Activated B cell treated with CpG ODN at 0.5 μM for 24 hours (primary cell): ENCODE measurements around the gene FURIN. TPM values are rescaled to one million over a fixed set of nuclear protein-coding genes. Genes with fewer than 3 reads are reported as not detected.

ENCODE experiments used
- ATAC-seq: fragments of 200-7000 bp; cut with Tn5 transposase; one replicate; pipeline ENCODE4 v1.10.0; 2021; ENCODE audit warnings: low read depth, mild to moderate bottlenecking, moderate library complexity
- CTCF ChIA-PET: fragments of 350-600 bp; sonication (Branson Sonifier 250); formaldehyde crosslinking; loops from one replicate; lab custom pipeline; 2021; ENCODE audit warnings: antibody characterized with exemption; lab: Charles Lee
- POLR2A ChIA-PET: fragments of 350-600 bp; sonication (Branson Sonifier 250); formaldehyde crosslinking; loops from one replicate; lab custom pipeline; 2021; ENCODE audit warnings: antibody characterized with exemption; lab: Charles Lee
- DNase-seq: peaks from one replicate; pipeline ENCODE4 v3.0.0; 2022
- H3K27ac Mint-ChIP-seq: one replicate; pipeline ENCODE4 v1.8.0; 2020; ENCODE audit warnings: mixed read lengths
- H3K27me3 Mint-ChIP-seq: one replicate; pipeline ENCODE4 v1.8.0; 2021; ENCODE audit warnings: mixed read lengths
- H3K36me3 Mint-ChIP-seq: one replicate; pipeline ENCODE4 v1.8.0; 2021; ENCODE audit warnings: low read depth, mixed read lengths
- H3K4me1 Mint-ChIP-seq: one replicate; pipeline ENCODE4 v1.8.0; 2021; ENCODE audit warnings: mixed read lengths
- H3K4me3 Mint-ChIP-seq: one replicate; pipeline ENCODE4 v1.8.0; 2020; ENCODE audit warnings: mild to moderate bottlenecking, mixed read lengths
- H3K9me3 Mint-ChIP-seq: one replicate; pipeline ENCODE4 v1.8.0; 2020; ENCODE audit warnings: mixed read lengths
- CTCF ChIP-seq: fragments of 200-600 bp; IDR thresholded peaks from one replicate; pipeline ENCODE4 v1.8.0; 2022; ENCODE audit warnings: antibody characterized with exemption, mild to moderate bottlenecking
- intact Hi-C: fragments of 100-400 bp; cut with micrococcal nuclease; formaldehyde crosslinking; loops from one replicate; pipeline ENCODE4 v1.15.1; 2024
- total RNA-seq: library from RNA; stranded (reverse); gene quantifications from 2 replicates; pipeline ENCODE4 v1.2.3, GENCODE V29; 2022

The FURIN gene
- total RNA-seq, 1 donor from 2014 or later, result 46.5 TPM

- CTCF ChIA-PET, result no interaction called here
- H3K4me1 Mint-ChIP-seq, result peaks cover 5% of the 10 kb centered on the region
- ATAC-seq (no peak), DNase-seq (no peak)
- H3K4me3 Mint-ChIP-seq, result no peak overlapping the region
- peaks cover 90% of the 10 kb centered on the region for H3K36me3 Mint-ChIP-seq
- no peaks in the 10 kb centered on the region for H3K27me3 Mint-ChIP-seq
- no peaks in the 10 kb centered on the region for H3K9me3 Mint-ChIP-seq
- no peak overlapping the region for H3K27ac Mint-ChIP-seq
- intact Hi-C loops, result no loop called here
- POLR2A ChIA-PET, result interaction anchor here (0.5 kb wide), 1 partner anchor 1215 kb away, joined by 4 read pairs; no protein-coding TSS in a partner anchor
- TF ChIP-seq CTCF, result no peak
Observed at GRCh38 chr15:90910441-90911301, 42.3 kb downstream of the FURIN start.

- Mint-ChIP-seq H3K36me3 (peaks cover 90% of the 10 kb centered on the region), H3K4me1 (peaks cover 9% of the 10 kb centered on the region), H3K27ac (no peak overlapping the region), H3K4me3 (no peak overlapping the region), H3K27me3 (no peaks in the 10 kb centered on the region), H3K9me3 (no peaks in the 10 kb centered on the region)
- DNase-seq, result no peak
- no peak for ATAC-seq
- CTCF ChIA-PET, result no interaction called here
- intact Hi-C loops, result no loop called here
- POLR2A ChIA-PET, result no interaction called here
- no peak for TF ChIP-seq CTCF
Observed at GRCh38 chr15:90911302-90911623, 42.9 kb downstream of the FURIN start.

- intact Hi-C loops, result no loop called here
- DNase-seq (no peak), ATAC-seq (no peak)
- ChIA-PET POLR2A (no interaction called here), CTCF (no interaction called here)
- Mint-ChIP-seq H3K9me3 (no peaks in the 10 kb centered on the region), H3K27ac (no peak overlapping the region), H3K27me3 (no peaks in the 10 kb centered on the region), H3K36me3 (peaks cover 90% of the 10 kb centered on the region), H3K4me1 (peaks cover 10% of the 10 kb centered on the region), H3K4me3 (no peak overlapping the region)
- TF ChIP-seq CTCF, result no peak
Observed at GRCh38 chr15:90911906-90912769, 43.8 kb downstream of the FURIN start.

GRCh38 chr15:90912770-90913075 is 44.3 kb downstream of the FURIN start:
- no peak for DNase-seq
- Mint-ChIP-seq H3K9me3 (no peaks in the 10 kb centered on the region), H3K27ac (no peak overlapping the region), H3K27me3 (no peaks in the 10 kb centered on the region), H3K36me3 (peaks cover 90% of the 10 kb centered on the region), H3K4me1 (peaks cover 10% of the 10 kb centered on the region), H3K4me3 (no peak overlapping the region)
- intact Hi-C loops, result no loop called here
- no peak for ATAC-seq
- CTCF ChIA-PET, result no interaction called here
- POLR2A ChIA-PET, result no interaction called here
- no peak for TF ChIP-seq CTCF

- ATAC-seq, result no peak
- Mint-ChIP-seq H3K4me3 (no peak overlapping the region), H3K27me3 (no peaks in the 10 kb centered on the region), H3K27ac (no peak overlapping the region), H3K36me3 (peaks cover 93% of the 10 kb centered on the region), H3K9me3 (no peaks in the 10 kb centered on the region), H3K4me1 (peaks cover 10% of the 10 kb centered on the region)
- CTCF ChIA-PET, result interaction anchor here (1.1 kb wide), 1 partner anchor 18 kb away, joined by 3 read pairs; the partner anchor contains the start of gene HDDC3
- DNase-seq, result no peak
- TF ChIP-seq CTCF, result no peak
- POLR2A ChIA-PET, result interaction anchor here (1.2 kb wide), 2 partner anchors 12 to 18 kb away, joined by 3 to 5 read pairs; no protein-coding TSS in a partner anchor
- intact Hi-C loops, result no loop called here
Observed at GRCh38 chr15:90913398-90913944, 45.1 kb downstream of the FURIN start.
